Activated CD8-positive, alpha-beta T cell treated with anti-CD3 and anti-CD28 coated beads for 36 hours (primary cell): Measurements from ENCODE around the gene DNA2. TPM values are rescaled to one million over a fixed set of nuclear protein-coding genes. Genes with fewer than 3 reads are reported as not detected.
A peak's percentile ranks its signal among the peaks of the same experiment; 100 is the strongest.
"Not testable (repeated sequence)": the region's sequence is repeated elsewhere in the genome, so short reads cannot be mapped to it uniquely, and the experiment has no call there.

Source experiments
- ATAC-seq: fragments of 200-7000 bp; cut with Tn5 transposase; one replicate; pipeline ENCODE4 v1.10.0; 2021; ENCODE audit warnings: mild to moderate bottlenecking, moderate library complexity
- CTCF ChIA-PET: fragments of 350-600 bp; sonication (Branson Sonifier 250); formaldehyde crosslinking; loops from one replicate; lab custom pipeline; 2021; ENCODE audit warnings: antibody characterized with exemption; lab: Charles Lee
- POLR2A ChIA-PET: fragments of 350-600 bp; sonication (Branson Sonifier 250); formaldehyde crosslinking; loops from one replicate; lab custom pipeline; 2021; ENCODE audit warnings: antibody characterized with exemption; lab: Charles Lee
- DNase-seq: peaks from one replicate; pipeline ENCODE4 v3.0.0-alpha.2; 2020
- H3K27ac Mint-ChIP-seq: one replicate; pipeline ENCODE4 v1.8.0; 2021; ENCODE audit warnings: mild to moderate bottlenecking, mixed read lengths
- H3K27me3 Mint-ChIP-seq: one replicate; pipeline ENCODE4 v1.8.0; 2021; ENCODE audit warnings: mixed read lengths
- H3K36me3 Mint-ChIP-seq: one replicate; pipeline ENCODE4 v1.8.0; 2021; ENCODE audit warnings: low read depth, mixed read lengths
- H3K4me1 Mint-ChIP-seq: one replicate; pipeline ENCODE4 v1.8.0; 2021; ENCODE audit warnings: low read depth, mixed read lengths
- H3K4me3 Mint-ChIP-seq: one replicate; pipeline ENCODE4 v1.8.0; 2021; ENCODE audit warnings: mild to moderate bottlenecking, moderate library complexity, mixed read lengths
- H3K9me3 Mint-ChIP-seq: one replicate; pipeline ENCODE4 v1.8.0; 2021; ENCODE audit warnings: mixed read lengths
- intact Hi-C: fragments of 100-400 bp; cut with micrococcal nuclease; formaldehyde crosslinking; loops from one replicate; pipeline ENCODE4 v1.10.0; 2022
- total RNA-seq, 2 experiments: library from RNA; stranded (reverse); gene quantifications; one replicate each; pipeline ENCODE4 v1.2.3, GENCODE V29; 2021
- TF ChIP-seq, protein P1 (sequence below): fragments of 200-600 bp; IDR thresholded peaks from one replicate; pipeline ENCODE4 v1.8.0; 2022; ENCODE audit warnings: antibody characterized with exemption, mild to moderate bottlenecking

The DNA2 gene
- total RNA-seq, 2 experiments from 2014 or later, result 40.6 to 43.5 TPM

DNA sequence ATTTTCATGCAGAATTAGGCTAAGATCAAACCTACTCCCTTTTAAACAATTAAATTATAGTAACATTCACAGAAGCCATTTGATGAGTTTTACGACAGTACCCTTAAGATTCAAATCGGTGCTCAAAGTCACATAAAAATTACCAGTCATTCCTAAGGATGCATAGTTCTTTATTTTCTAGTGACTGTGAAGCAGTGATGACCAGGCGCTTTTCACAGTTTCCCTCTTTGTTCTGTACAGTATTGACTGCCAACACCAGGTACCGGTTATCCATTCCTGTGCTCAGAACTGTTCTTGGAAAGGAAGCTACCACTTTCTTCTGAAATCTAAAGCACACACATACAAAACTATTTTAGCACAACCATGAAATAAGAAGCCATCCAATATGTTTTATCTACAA lies 1.9 kb downstream of the DNA2 start:
- H3K4me1 Mint-ChIP-seq, result peaks cover 21% of the 10 kb centered on the region
- peaks cover 43% of the 10 kb centered on the region for H3K36me3 Mint-ChIP-seq
- H3K9me3 Mint-ChIP-seq, result no peaks in the 10 kb centered on the region
- no peak for ATAC-seq
- peak overlapping the region; percentile 99 for H3K4me3 Mint-ChIP-seq
- no peak for DNase-seq
- intact Hi-C loops, result no loop called here
- H3K27me3 Mint-ChIP-seq, result no peaks in the 10 kb centered on the region
- CTCF ChIA-PET, result no interaction called here
- POLR2A ChIA-PET, result no interaction called here
- H3K27ac Mint-ChIP-seq, result no peak overlapping the region
- TF ChIP-seq, protein P1, sequence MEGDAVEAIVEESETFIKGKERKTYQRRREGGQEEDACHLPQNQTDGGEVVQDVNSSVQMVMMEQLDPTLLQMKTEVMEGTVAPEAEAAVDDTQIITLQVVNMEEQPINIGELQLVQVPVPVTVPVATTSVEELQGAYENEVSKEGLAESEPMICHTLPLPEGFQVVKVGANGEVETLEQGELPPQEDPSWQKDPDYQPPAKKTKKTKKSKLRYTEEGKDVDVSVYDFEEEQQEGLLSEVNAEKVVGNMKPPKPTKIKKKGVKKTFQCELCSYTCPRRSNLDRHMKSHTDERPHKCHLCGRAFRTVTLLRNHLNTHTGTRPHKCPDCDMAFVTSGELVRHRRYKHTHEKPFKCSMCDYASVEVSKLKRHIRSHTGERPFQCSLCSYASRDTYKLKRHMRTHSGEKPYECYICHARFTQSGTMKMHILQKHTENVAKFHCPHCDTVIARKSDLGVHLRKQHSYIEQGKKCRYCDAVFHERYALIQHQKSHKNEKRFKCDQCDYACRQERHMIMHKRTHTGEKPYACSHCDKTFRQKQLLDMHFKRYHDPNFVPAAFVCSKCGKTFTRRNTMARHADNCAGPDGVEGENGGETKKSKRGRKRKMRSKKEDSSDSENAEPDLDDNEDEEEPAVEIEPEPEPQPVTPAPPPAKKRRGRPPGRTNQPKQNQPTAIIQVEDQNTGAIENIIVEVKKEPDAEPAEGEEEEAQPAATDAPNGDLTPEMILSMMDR, result no peak

DNA sequence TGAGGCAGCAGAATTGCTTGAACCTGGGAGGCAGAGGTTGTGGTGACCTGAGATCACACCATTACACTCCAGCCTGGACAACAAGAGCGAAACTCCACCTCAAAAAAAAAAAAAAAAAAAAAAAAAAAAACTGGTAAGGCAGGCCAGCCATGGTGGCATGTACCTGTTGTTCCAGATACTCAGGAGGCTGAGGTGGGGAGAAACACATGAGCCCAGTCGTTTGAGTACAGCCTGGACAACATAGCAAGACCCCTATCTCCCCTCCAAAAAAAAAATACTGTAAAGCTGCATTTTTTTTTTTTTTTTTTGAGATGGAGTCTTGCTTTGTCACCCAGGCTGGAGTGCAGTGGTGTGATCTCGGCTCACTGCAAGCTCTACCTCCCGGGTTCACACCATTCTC lies 7.0 kb downstream of the DNA2 start:
- DNase-seq, H3K4me3 Mint-ChIP-seq, POLR2A ChIA-PET, intact Hi-C loops, H3K27ac Mint-ChIP-seq, ATAC-seq, H3K9me3 Mint-ChIP-seq, H3K27me3 Mint-ChIP-seq, H3K4me1 Mint-ChIP-seq: not testable (repeated sequence)
- H3K36me3 Mint-ChIP-seq, result peaks cover 52% of the 10 kb centered on the region
- CTCF ChIA-PET, result interaction anchor here (1.2 kb wide), 1 partner anchor 9 kb away, joined by 3 read pairs; no protein-coding TSS in a partner anchor

DNA sequence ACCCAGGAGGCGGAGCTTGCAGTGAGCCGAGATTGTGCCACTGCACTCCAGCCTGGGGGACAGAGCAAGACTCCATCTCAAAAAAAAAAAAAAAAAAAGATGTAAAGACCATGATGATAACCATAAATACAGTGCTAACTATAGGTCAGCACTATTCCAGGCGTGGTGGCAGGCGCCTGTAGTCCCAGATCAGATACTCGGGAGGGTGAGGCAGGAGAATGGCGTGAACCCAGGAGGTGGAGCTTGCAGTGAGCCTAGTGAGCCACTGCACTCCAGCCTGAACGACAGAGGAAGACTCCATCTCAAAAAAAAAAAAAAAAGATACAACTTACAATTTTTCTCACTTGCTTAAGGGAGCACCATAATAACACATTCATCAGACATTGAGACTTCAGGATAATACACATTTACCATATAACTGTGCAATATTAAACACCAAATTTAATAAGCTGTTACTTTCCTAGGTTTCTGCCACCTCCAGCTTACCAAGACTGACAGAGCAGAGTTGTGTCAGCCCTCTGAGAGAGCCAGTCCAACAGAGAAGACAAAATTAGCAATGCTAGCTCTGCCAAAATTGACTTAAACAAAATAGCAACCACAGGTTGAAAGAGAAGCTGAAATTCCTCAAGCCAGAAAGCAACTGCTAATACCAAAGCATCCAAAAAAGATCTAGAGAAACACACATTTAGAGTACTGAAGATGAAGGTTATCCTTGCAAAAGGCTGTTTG lies 8.2 kb downstream of the DNA2 start:
- TF ChIP-seq, protein P1, result no peak
- ChIA-PET CTCF (no interaction called here), POLR2A (interaction anchor here (0.9 kb wide), 1 partner anchor 11 kb away, joined by 3 read pairs; no protein-coding TSS in a partner anchor)
- no peak overlapping the region for H3K27ac Mint-ChIP-seq
- peaks cover 51% of the 10 kb centered on the region for H3K36me3 Mint-ChIP-seq
- H3K4me3 Mint-ChIP-seq, result no peak overlapping the region
- no peaks in the 10 kb centered on the region for H3K27me3 Mint-ChIP-seq
- intact Hi-C loops, result no loop called here
- ATAC-seq (no peak), DNase-seq (no peak)
- no peaks in the 10 kb centered on the region for H3K4me1 Mint-ChIP-seq
- H3K9me3 Mint-ChIP-seq, result no peaks in the 10 kb centered on the region

DNA sequence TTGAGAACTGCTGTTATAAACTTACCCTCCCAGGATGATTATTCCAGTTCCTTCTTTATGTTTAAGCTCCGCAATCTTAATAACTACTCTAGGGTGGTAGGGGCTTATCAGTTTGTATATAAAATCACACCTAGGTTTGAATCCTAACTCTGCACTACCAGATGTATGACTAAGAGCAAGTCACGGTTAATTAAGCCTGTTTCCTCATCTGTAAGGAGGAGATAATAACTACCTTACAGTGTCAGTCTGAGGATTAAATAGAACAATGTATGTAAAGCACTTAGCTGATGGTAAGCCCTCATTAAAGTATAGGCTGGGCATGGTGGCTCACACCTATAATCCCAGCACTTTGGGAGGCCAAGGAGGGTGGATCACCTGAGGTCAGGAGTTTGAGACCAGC lies 9.2 kb downstream of the DNA2 start:
- no peaks in the 10 kb centered on the region for H3K9me3 Mint-ChIP-seq
- intact Hi-C loops, result no loop called here
- H3K27ac Mint-ChIP-seq, result no peak overlapping the region
- ATAC-seq (no peak), DNase-seq (no peak)
- H3K4me1 Mint-ChIP-seq, result no peaks in the 10 kb centered on the region
- POLR2A ChIA-PET, result interaction anchor here (1.2 kb wide), 1 partner anchor 9 kb away, joined by 4 read pairs; the partner anchor contains the start of gene DNA2
- CTCF ChIA-PET, result interaction anchor here (1.6 kb wide), 1 partner anchor 56 kb away, joined by 5 read pairs; the partner anchor contains the start of gene RUFY2
- no peak overlapping the region for H3K4me3 Mint-ChIP-seq
- H3K36me3 Mint-ChIP-seq, result peaks cover 46% of the 10 kb centered on the region
- H3K27me3 Mint-ChIP-seq, result no peaks in the 10 kb centered on the region
- TF ChIP-seq, protein P1, result no peak

DNA sequence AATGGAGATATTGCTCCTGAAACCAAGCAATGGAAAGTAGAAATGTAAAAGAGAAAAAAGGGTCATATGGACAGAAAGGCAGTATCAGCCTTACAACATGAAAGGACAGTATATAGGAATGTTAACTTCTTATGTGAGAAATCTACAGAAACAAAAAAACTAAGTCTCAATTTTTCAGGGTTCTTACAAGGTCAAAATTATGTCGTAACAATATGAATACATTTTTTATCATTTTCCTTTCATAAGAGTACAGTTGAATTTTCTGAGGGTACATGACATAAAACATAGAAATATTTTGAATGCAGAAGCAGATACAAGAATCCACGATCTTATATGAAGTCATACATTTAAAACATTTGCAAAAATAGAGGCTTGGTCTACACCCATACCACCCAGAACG lies 10.7 kb downstream of the DNA2 start:
- no peak for DNase-seq
- ChIA-PET POLR2A (interaction anchor here (0.6 to 0.7 kb wide), 2 partner anchors 33 to 386 kb away, joined by 3 to 4 read pairs; no protein-coding TSS in a partner anchor), CTCF (interaction anchor here (1.6 kb wide), 1 partner anchor 54 kb away, joined by 5 read pairs; the partner anchor contains the start of gene RUFY2)
- Mint-ChIP-seq H3K27ac (no peak overlapping the region), H3K27me3 (no peaks in the 10 kb centered on the region), H3K36me3 (peaks cover 46% of the 10 kb centered on the region), H3K4me1 (no peaks in the 10 kb centered on the region), H3K4me3 (no peak overlapping the region), H3K9me3 (no peaks in the 10 kb centered on the region)
- no peak for ATAC-seq
- intact Hi-C loops, result no loop called here
- TF ChIP-seq, protein P1, result no peak

DNA sequence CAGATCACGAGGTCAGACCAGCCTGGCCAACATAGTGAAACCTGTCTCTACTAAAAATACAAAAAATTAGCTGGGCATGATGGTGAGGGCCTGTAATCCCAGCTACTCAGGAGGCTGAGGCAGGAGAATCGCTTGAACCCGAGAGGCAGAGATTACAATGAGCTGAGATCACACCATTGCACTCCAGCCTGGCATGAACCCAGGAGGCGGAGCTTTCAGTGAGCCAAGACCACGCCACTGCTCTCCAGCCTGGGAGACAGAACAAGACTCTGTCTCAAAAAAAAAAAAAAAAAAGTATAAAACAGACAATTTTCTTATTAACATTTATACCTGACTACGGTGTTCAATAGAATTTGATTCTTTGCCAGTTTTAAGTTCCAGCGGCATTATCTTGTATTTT lies 22.1 kb downstream of the DNA2 start:
- POLR2A ChIA-PET, result not testable (repeated sequence)

More for the DNA sequence above, 22.1 kb downstream of the DNA2 start:
- H3K36me3 Mint-ChIP-seq, result peaks cover 31% of the 10 kb centered on the region
- H3K27me3 Mint-ChIP-seq, H3K9me3 Mint-ChIP-seq, ATAC-seq, DNase-seq, CTCF ChIA-PET, H3K4me3 Mint-ChIP-seq, intact Hi-C loops, H3K4me1 Mint-ChIP-seq, H3K27ac Mint-ChIP-seq: not testable (repeated sequence)
